ENCODE measurements around the gene METTL3.
"Not testable (repeated sequence)": the region's sequence is repeated elsewhere in the genome, so short reads cannot be mapped to it uniquely, and the experiment has no call there.

METTL3 gene

DNA sequence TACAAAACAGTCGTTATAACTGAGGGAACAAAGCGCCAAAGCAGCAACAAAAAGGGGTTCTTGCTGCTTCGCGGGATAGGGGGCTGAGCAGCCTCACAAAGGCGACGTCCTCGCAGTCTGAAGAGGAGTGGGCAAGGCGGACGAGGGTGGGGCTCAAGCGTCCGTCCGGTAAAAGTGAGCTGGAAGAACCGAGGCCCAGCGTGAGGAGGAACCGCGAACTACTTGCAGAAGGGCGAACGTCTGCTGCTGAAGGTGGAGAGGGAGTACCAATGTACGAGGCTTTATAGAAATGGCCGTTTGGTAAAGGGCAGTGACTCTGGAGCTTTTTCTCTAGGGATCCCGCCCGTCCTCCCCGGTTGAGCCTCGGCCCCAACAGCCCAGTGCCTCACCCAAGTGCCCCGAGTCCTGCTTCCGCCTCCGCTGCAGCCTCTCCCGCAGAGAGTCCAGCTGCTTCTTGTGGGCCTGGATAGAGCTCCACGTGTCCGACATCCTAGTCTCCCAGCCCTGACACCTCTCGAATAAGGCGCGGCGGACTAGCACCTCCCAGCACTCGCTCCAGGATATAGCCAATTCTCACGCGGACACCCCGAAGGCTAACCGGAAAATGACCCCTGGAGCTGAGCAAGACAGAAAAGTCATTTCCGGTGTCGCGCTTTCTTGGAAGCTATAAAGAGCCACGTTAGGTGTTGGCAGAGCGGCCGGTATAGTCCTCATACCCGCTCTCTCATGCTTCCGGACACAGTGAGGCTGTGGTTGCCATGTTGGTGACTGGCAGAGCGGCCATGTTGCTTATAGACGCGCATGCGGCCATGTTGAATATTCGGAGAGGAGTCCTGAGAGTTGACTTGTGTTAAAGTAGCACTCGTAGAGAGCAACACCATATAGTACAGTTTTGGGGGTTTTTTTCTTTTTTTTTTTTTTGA, at the start of gene METTL3:
TSS of gene METTL3 (minus strand) at position 606 of the 923 bp plus-strand sequence. CDS start at position 489, 117 bp downstream.
- Mint-ChIP-seq H3K27me3 (peaks cover 19% of the 10 kb centered on the region), H3K36me3 (peaks cover 23% of the 10 kb centered on the region), H3K27ac (peak within 1 kb of the TSS; percentile 97), H3K4me3 (peak within 1 kb of the TSS; percentile 97), H3K4me1 (peaks cover 43% of the 10 kb centered on the region), H3K9me3 (no peaks in the 10 kb centered on the region)
- DNase-seq = peak; percentile 97
- CTCF ChIA-PET = interaction anchor here (0.7 to 2.9 kb wide), 5 partner anchors 9 to 46 kb away, joined by 3 to 15 read pairs (median 3); no protein-coding TSS in a partner anchor

- peaks cover 7% of the 10 kb centered on the region for H3K27me3 Mint-ChIP-seq
- DNase-seq = no peak
- no peaks in the 10 kb centered on the region for H3K9me3 Mint-ChIP-seq
- peaks cover 7% of the 10 kb centered on the region for H3K4me1 Mint-ChIP-seq
- no peak overlapping the region for H3K4me3 Mint-ChIP-seq
- H3K36me3 Mint-ChIP-seq = no peaks in the 10 kb centered on the region
- CTCF ChIA-PET = interaction anchor here (0.6 to 6.2 kb wide), 3 partner anchors 60 to 1242 kb away, joined by 3 to 66 read pairs (median 5); no protein-coding TSS in a partner anchor
- H3K27ac Mint-ChIP-seq = no peak overlapping the region
Measured at GRCh38 chr14:21558703-21559170, 47.6 kb upstream of the METTL3 start.

- peak; percentile 84 for DNase-seq
- H3K4me1 Mint-ChIP-seq = peaks cover 7% of the 10 kb centered on the region
- H3K9me3 Mint-ChIP-seq = no peaks in the 10 kb centered on the region
- no peak overlapping the region for H3K27ac Mint-ChIP-seq
- CTCF ChIA-PET = interaction anchor here (0.6 to 6.2 kb wide), 9 partner anchors 16 to 101 kb away, joined by 3 to 66 read pairs (median 3); partner anchors contain the start of genes METTL3, SALL2 and TOX4
- peaks cover 8% of the 10 kb centered on the region for H3K27me3 Mint-ChIP-seq
- H3K36me3 Mint-ChIP-seq = no peaks in the 10 kb centered on the region
- no peak overlapping the region for H3K4me3 Mint-ChIP-seq
Measured at GRCh38 chr14:21557084-21557901, 46.2 kb upstream of the METTL3 start.

DNA sequence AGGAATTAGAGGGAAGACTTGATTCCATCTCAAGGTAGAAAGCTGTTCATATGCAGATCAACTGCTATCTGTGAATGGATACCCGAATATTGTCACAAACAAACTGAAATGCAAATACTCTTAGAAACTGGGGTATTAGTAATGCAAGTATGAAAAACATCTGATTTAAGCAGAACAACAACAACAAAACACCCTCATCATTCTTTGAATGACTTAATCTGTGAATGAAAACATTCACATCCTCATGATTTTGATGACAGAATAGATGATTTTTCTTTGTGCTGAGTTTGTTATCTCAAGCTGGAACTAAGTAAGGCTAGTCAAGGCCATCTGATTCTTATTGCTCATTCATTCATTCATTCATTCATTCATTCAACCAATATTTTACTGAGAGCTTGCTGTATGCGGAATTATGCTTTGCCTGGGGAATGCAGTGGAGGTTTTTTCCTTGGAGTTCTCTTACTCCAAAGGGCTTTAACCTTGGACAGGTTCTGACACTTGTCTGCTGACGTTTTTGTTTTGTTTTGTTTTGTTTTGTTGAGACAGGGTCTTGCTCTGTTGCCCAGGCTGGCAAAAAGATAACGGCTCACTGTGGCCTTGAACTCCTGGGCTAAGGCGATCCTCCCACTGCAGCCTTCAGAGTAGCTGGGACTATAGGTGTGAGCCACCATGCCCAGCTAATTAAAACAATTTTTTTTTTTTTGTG, 45.4 kb upstream of the METTL3 start:
- peaks cover 8% of the 10 kb centered on the region for H3K27me3 Mint-ChIP-seq
- peaks cover 7% of the 10 kb centered on the region for H3K4me1 Mint-ChIP-seq
- H3K36me3 Mint-ChIP-seq = no peaks in the 10 kb centered on the region

DNA sequence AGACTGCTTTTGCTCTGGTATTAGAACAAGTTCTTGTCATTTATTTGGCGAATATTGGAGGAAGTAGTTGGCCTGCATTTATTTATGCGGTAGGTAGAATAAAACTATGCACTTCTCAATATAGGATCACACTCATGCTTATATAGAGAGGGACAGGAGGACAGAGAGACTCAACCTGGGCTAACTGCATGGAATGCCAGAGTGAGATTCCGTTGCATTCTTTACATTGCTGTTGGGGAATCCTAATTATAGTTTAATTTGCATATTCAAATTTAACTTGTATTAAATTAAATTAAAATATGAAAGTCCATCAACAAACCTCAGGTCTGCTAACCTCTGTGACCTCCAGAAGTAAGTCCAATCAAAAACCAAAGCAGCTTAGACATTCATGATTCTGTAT, 42.1 kb upstream of the METTL3 start:
- no peak overlapping the region for H3K27ac Mint-ChIP-seq
- peaks cover 8% of the 10 kb centered on the region for H3K27me3 Mint-ChIP-seq
- no peaks in the 10 kb centered on the region for H3K36me3 Mint-ChIP-seq
- no peaks in the 10 kb centered on the region for H3K9me3 Mint-ChIP-seq
- DNase-seq = no peak
- H3K4me1 Mint-ChIP-seq = peaks cover 7% of the 10 kb centered on the region
- no peak overlapping the region for H3K4me3 Mint-ChIP-seq
- CTCF ChIA-PET = no interaction called here

More for the DNA sequence above, 45.4 kb upstream of the METTL3 start:
- CTCF ChIA-PET = interaction anchor here (0.6 to 6.2 kb wide), 9 partner anchors 15 to 100 kb away, joined by 3 to 66 read pairs (median 3); partner anchors contain the start of genes METTL3, SALL2 and TOX4
- Mint-ChIP-seq H3K27ac (no peak overlapping the region), H3K4me3 (no peak overlapping the region), H3K9me3 (no peaks in the 10 kb centered on the region)
- DNase-seq = no peak

DNA sequence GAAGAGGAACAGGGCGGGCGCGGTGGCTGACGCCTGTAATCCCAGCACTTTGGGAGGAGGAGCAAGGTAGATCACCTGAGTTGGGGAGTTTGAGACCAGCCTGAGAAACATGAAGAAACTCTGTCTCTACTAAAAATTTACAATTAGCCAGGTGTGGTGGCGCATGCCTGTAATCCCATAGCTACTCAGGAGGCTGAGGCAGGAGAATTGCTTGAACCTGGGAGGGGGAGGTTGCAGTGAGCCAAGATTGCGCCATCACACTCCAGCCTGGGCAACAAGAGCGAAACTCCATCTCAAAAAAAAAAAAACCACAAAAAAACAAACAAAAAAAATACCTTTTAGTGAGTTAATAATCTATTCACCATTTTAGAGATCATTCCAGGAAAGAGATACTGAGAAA, 33.4 kb upstream of the METTL3 start:
- H3K9me3 Mint-ChIP-seq, H3K4me1 Mint-ChIP-seq, H3K27ac Mint-ChIP-seq, H3K27me3 Mint-ChIP-seq, CTCF ChIA-PET, H3K4me3 Mint-ChIP-seq, H3K36me3 Mint-ChIP-seq, DNase-seq: not testable (repeated sequence)

GRCh38 chr14:21543963-21544362, 32.8 kb upstream of the METTL3 start:
- Mint-ChIP-seq H3K4me1 (no peaks in the 10 kb centered on the region), H3K36me3 (no peaks in the 10 kb centered on the region), H3K27me3 (peaks cover 7% of the 10 kb centered on the region), H3K9me3 (no peaks in the 10 kb centered on the region), H3K27ac (no peak overlapping the region), H3K4me3 (no peak overlapping the region)
- CTCF ChIA-PET = no interaction called here
- DNase-seq = no peak

DNA sequence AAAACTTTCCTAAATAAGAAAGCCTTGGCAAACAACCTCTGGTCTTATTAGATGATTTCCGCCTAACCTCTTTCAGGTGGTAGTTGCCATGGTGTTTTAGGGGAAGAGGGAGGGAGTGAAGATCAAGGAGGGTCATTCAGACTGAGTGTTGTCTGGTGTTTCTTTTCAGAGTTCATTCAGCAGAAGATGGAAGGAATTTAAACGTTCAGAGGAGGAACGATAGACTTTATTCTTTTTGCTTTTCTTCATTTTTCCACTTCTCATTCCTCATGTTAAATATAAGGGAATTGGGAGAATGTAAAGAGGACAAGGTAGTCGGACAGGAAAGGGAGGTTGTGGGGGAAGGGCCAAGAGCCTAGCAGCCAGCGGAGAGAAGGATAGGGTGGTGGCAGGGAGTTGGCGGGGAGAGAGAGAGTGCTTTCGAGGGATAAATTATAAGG, 32.4 kb upstream of the METTL3 start:
- no peak for DNase-seq
- Mint-ChIP-seq H3K9me3 (no peaks in the 10 kb centered on the region), H3K27ac (no peak overlapping the region), H3K27me3 (peaks cover 11% of the 10 kb centered on the region), H3K4me3 (no peak overlapping the region), H3K4me1 (no peaks in the 10 kb centered on the region), H3K36me3 (no peaks in the 10 kb centered on the region)
- CTCF ChIA-PET = no interaction called here

GRCh38 chr14:21541413-21542074, 30.4 kb upstream of the METTL3 start:
- Mint-ChIP-seq H3K9me3 (no peaks in the 10 kb centered on the region), H3K27ac (no peak overlapping the region), H3K4me1 (peaks cover 5% of the 10 kb centered on the region), H3K36me3 (no peaks in the 10 kb centered on the region), H3K4me3 (no peak overlapping the region), H3K27me3 (peaks cover 31% of the 10 kb centered on the region)
- CTCF ChIA-PET = interaction anchor here (1.0 kb wide), 1 partner anchor 15 kb away, joined by 4 read pairs; no protein-coding TSS in a partner anchor
- DNase-seq = no peak

DNA sequence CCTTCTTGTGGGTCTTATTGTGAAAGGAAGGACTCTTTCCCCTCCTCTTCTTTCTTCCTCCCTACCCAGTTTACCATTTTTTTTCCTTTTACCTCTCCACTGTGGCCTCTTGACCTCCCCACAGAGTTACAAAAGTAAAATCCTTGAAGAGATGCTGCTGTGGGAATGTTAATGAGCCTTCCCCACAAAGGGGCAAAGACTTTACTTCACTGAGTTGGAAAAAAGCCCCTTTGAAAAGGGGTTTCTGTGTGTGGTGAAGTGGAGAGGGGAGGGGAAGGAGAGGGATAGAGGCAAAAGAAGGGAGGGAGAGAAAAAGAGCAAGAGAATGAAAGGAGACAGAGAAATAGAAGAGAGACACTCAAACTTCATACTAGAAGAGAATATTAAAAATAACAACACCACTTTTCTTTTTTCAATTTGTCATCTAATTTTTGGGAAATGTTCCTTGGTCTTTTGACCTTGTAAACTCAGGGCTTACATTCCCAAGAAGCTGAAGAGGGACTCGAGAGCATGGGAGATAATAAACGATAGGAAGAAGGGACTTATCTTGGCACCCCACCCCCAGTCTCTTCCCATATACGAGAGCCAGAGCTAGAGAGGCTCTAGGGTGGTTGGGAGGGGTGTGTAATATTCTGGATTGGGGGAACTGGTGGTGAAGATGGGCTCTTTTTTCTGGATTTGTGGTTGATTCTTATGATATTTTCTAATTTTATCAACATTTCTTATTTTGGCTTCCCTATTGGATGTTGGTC, 28.2 kb upstream of the METTL3 start:
- CTCF ChIA-PET = no interaction called here
- Mint-ChIP-seq H3K27ac (no peak overlapping the region), H3K4me3 (no peak overlapping the region), H3K9me3 (no peaks in the 10 kb centered on the region), H3K4me1 (peaks cover 8% of the 10 kb centered on the region), H3K36me3 (no peaks in the 10 kb centered on the region), H3K27me3 (peaks cover 50% of the 10 kb centered on the region)
- no peak for DNase-seq

DNA sequence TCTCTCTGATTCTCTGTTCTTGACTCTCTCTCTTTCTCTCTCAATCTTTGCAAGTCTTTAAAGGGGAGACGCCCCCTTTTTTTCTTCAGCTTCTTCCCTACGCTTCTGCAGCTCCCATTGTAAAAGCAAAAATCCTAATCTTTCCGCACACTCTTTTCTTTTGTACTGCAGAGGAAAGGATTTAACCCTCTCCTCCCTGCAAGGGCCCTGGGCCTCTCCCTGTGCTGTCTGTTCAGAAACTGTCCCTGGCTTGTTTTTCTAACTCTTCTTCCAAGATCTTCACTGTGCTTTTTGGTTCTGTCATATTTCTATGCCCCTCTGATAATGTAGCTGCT, 25.9 kb upstream of the METTL3 start:
- Mint-ChIP-seq H3K4me1 (peaks cover 8% of the 10 kb centered on the region), H3K27ac (no peak overlapping the region), H3K27me3 (peaks cover 64% of the 10 kb centered on the region), H3K9me3 (no peaks in the 10 kb centered on the region), H3K36me3 (no peaks in the 10 kb centered on the region), H3K4me3 (no peak overlapping the region)
- no peak for DNase-seq
- CTCF ChIA-PET = interaction anchor here (1.0 kb wide), 1 partner anchor 81 kb away, joined by 3 read pairs; the partner anchor contains the start of gene CHD8

DNA sequence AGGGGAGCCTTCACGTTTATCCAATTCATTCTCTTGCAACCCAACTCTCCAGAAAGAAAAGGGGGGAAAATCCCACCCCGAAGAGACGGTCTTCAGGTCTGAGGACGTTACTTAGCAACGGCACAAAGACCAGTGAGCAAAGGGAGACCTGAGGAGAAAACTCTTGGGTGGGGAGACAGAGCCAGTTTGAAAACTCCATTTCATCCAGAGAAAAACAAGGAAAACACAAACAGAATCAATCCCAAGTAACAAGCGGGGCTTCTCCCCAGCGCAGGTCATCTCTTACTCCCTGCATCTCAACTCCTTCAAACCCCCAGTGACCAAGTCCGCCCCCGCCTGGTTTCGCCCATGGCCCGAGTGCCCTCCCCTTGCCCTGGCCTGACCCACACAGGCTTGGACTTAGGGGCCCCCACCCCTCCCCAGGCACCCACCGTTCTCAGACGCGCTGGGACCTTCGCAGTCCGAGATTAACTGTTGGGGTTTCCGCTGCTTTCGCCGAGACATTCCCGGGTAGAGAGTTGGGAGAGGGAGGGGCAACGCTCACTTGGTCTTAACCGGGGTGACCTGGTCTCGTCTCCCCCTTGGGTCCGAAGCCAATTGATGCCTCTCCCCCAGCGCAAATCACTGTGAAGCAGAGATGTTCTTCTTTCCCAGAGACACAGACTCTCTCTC, 25.4 kb upstream of the METTL3 start:
- Mint-ChIP-seq H3K27me3 (peaks cover 64% of the 10 kb centered on the region), H3K27ac (no peak overlapping the region)

More for the DNA sequence above, 25.4 kb upstream of the METTL3 start:
- no peak for DNase-seq
- H3K9me3 Mint-ChIP-seq = no peaks in the 10 kb centered on the region
- H3K4me1 Mint-ChIP-seq = peaks cover 8% of the 10 kb centered on the region
- no peak overlapping the region for H3K4me3 Mint-ChIP-seq
- no peaks in the 10 kb centered on the region for H3K36me3 Mint-ChIP-seq
- CTCF ChIA-PET = interaction anchor here (1.0 kb wide), 1 partner anchor 81 kb away, joined by 3 read pairs; the partner anchor contains the start of gene CHD8
